ENCODE results near the gene SMLR1. TPM values are rescaled to one million over a fixed set of nuclear protein-coding genes. Genes with fewer than 3 reads are reported as not detected.

The SMLR1 gene
- total RNA-seq, 1 donor from 2014 or later = not detected

- no peak for DNase-seq
Observed at GRCh38 chr6:130852844-130853554, 25.8 kb downstream of the SMLR1 start.

- DNase-seq = no peak
Observed at GRCh38 chr6:130853555-130854183, 26.5 kb downstream of the SMLR1 start.

DNA sequence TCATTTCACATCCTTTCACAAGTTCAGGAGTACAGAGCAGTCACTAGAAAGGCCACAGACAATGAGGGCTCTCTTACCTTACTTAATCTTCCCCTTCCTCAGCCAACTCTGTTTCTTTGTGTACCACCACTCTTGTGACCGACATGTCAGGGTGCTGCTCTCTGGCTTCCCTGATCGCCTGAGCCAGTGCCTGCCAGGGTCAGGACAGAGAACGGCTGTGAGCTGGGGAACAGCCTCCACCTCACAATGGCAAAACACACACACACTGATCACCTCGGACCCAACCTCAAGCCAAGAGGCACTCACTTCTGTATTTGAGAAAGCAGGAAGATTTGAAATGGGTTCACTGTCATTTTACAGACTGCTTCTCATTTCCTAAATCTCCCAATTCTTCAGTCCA lies 30.8 kb downstream of the SMLR1 start:
- DNase-seq = no peak

DNA sequence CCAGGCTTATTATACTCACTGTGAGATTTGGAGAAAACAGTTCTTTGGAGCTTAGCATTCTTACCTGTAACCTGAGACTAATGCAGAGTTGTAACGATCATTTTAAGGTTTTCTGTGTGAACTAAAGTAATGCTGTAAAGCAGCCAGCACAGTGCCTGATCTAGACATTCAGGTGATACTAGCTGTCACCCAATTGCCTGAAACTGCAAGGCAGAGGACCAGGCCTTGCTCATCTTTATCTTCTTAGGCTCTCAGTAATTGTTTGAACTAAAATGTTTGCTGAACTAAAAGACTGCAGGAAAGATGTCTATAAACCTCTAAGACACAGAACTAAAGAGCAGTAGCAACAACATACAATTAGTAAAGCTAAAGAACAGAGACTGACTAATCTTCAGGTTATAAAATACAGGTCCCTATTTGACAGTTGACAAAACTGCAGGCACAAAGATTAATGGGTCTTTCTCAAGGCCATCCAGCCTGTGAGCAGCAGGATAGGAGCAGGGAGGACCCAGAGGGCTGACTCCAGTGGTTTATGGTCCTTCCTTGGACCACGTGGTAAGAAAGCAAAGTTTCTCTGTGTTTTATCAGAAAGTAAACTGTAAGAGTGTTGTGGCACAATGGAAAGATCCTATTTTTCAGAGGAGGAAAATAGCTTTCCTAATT lies 31.4 kb downstream of the SMLR1 start:
- no peak for DNase-seq

GRCh38 chr6:130859161-130859867 lies 32.1 kb downstream of the SMLR1 start:
- DNase-seq = no peak

DNA sequence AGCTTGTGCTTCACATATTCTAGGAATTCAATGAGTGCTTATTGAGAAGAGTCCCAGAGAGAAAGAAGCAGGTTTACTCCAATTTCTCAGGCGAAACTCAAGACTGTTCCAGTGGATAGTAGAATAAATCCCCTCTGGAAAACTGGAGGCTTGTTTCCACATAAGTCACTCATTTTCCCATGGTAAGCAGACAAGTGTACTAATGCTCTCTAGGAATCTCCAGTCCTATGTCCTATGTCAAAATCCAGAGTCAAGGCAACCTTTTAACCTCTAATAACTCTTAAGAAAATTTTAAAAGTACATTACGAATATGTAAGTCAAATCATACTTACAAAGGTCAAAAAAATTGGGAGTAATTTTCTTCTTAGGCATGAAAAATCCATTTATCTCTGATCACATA lies 35.2 kb downstream of the SMLR1 start:
- DNase-seq = no peak

DNA sequence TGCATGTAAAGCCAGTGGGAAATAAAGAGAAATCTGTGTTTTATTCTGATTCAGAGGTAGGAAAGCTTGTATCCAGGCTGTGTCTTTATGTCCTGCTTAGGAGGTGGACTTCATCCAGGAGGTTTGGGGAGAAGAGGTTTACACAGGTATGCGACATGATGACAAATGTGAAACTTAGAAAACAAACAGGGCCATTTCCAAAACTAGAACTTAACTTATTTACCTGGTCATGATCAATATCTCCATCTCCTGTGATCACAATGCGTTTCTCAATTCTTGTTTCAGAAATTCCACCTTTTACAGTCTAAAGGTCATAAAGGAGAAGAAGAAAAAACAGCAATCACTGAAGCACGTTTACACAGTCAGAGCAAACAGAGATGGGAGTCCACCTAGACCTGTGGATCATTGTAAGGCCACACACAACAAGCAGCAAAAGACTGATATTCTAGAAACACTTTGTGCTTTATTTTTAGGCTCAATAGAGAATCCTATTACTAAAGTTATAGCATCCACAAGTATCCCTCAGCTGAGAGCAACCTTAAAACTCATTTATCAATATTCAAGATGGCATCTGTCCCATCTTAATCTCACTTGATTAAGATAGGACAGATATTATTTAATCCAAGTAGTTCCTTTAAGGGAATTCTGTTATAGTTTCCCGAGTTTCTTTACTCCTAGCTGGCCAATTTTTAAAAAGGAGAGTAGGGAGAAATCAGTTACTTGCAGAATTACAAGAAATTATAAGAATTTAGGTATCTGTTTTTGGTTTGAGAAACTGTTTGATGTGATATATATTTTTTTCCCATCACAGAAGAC lies 36.4 kb downstream of the SMLR1 start:
- no peak for DNase-seq

GRCh38 chr6:130864344-130864743 lies 37.1 kb downstream of the SMLR1 start:
- DNase-seq = no peak

DNA sequence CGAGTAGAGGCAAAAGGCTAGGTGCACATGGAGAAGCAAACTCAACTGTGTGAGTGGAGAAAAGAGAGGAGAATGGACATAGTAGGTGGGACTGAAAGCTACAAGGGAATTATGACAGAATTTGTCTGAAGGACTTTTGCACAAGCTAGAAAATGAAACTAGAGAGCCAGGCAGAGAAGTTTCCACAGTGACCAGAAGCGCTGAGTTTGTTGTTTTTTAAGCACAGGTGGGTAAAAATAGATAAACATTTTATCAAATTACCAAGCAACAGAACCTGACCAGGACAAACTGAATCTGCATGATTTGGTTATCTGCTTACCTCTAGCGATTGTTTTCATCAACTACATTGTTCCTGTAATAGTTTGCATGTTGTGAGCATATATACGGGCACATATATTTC lies 38.6 kb downstream of the SMLR1 start:
- DNase-seq = no peak

- DNase-seq = no peak
Observed at GRCh38 chr6:130869681-130870080, 42.5 kb downstream of the SMLR1 start.

- no peak for DNase-seq
Observed at GRCh38 chr6:130870179-130870880, 43.1 kb downstream of the SMLR1 start.

- no peak for DNase-seq
Observed at GRCh38 chr6:130872250-130873095, 45.3 kb downstream of the SMLR1 start.

DNA sequence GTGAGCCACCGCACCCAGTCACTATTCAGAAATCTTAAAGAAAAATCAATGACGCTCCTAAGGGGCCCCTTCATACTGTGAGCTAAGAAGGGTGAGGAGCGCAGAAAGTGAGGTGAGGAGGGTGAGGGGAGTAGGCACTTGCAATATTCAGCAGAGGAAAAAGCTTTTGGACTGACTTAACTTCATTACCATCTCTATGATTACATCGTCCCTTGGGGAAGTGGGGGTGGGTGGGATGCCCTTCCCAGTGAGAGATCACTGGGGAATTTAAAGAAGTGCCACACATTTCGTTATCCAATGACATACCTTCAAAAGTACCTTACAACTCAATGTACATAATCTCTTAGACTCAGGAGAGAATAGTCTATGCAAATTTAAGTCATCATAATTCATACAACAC lies 46.5 kb downstream of the SMLR1 start:
- no peak for DNase-seq

DNA sequence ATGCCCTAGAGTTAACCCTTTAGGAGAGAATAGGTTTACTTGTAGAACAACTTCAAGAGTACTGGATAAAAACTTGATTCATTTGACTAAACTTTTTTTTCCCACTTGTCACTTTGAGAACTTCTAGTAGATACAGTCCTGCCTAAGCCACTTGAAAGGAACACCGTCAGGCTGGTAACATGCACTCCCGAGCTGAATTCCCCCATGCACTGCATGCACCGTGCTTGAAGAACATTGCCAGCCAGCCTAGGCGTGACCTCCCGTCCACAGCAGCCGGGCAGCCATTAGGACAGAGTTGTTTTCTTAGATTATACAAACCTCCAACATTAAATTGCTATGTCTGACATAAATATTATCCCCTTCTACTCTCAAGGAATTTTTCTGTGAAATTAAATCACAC lies 52.6 kb downstream of the SMLR1 start:
- DNase-seq = no peak

- no peak for DNase-seq
Observed at GRCh38 chr6:130882370-130882769, 55.2 kb downstream of the SMLR1 start.

DNA sequence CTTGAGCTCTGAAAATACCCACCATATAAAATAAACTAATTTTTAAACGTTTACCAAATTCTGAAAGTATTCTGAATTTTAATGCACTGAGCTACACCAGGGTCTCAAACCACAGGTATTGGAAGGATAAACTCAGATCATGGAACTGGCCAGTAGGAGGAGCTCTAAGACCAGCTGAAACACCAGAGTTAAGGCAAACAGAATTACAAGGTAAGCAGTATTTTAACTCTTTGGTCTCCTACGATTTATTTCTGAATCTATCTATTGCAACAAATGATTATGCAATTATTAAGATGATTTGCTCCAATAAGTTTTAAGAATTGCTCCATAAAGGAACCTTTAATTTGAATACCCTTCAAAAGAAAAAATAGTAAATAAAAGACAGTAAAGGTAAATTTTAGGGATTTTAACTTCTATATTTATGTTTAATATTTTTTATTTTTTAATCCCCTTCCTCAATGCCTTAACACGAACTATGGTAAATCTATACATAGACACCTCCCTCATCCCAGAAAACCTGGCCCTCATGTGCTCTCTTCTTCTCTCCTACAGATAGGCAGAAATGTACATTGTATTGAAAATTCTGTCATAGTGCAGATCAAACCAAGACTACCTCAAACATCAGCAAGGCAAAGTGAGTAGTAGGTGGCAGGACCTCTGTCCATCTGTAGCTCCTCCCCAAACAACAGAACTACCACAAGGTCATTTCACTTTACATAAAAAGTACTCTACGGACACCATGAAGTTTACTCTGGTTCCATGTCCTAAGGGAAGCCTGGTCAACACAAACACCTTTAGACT lies 58.4 kb downstream of the SMLR1 start:
- peak; percentile 72 for DNase-seq

Data from skin of body (tissue), 2 donors.